Loucy (cell line): ENCODE data around the gene IGSF8.

ENCODE experiments used
- CTCF ChIP-seq: fragments of 200-600 bp; sonication (generic); conservative IDR thresholded peaks from 2 replicates; pipeline ENCODE4 v1.5.1; 2014; ENCODE audit warnings: mild to moderate bottlenecking, antibody characterized with exemption, low read length
- EZH2phosphoT487 ChIP-seq: fragments of 200-600 bp; IDR thresholded peaks from 2 replicates; pipeline ENCODE4 v1.6.1; 2018; ENCODE audit warnings: antibody characterized with exemption, mild to moderate bottlenecking, moderate library complexity, borderline replicate concordance

DNA sequence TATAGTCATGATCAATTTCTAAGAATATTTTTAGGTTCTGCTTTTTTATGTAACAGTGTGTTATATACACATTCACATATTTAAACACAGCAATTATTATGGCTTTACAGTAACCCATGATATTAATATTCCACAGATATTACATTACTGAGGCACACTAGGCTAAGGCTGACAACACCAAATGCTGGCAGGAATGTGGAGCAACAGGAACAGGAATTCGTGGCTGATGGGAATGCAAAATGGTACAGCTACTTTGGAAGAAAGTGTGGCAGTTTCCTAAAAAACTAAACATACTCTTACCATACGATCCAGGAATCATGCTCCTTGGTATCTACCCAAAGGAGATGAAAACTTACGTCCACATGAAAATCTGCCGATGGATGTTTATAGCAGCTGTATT is 19.0 kb downstream of the IGSF8 start:
- no peak for TF ChIP-seq CTCF
- TF ChIP-seq EZH2phosphoT487: no peak
